Measurements from ENCODE around the gene CAMK2D.

- TF ChIP-seq TAF1 (IDR thresholded peaks at IDR 0.05; ENCODE audit: low read depth, low read length) (no peak), POLR2AphosphoS5 (IDR thresholded peaks at IDR 0.05; ENCODE audit: low read depth, low read length) (no peak), POLR2A (IDR thresholded peaks at IDR 0.05; ENCODE audit: low read depth, low read length) (no peak)
Observed at GRCh38 chr4:113759696-113760093, 1.8 kb downstream of the CAMK2D start.
